HepG2 (cell line): ENCODE measurements around the gene C16orf95. TPM values are rescaled to one million over a fixed set of nuclear protein-coding genes. Genes with fewer than 3 reads are reported as not detected.

Experiments
- AKAP8 ChIP-seq: sonication (generic); formaldehyde crosslinking; IDR thresholded peaks from 2 replicates; pipeline ENCODE4 v1.5.1; 2020; ENCODE audit warnings: mild to moderate bottlenecking, missing genetic modification reagents
- ARID4A ChIP-seq: sonication (generic); formaldehyde crosslinking; IDR thresholded peaks from 2 replicates; pipeline ENCODE4 v1.5.0; 2020; ENCODE audit warnings: mild to moderate bottlenecking, missing genetic modification reagents, borderline replicate concordance
- ERF ChIP-seq: IDR thresholded peaks from 2 replicates; pipeline ENCODE4 v1.6.1; 2018; ENCODE audit warnings: missing biosample characterization, missing genetic modification reagents
- MAF1 ChIP-seq: sonication (generic); formaldehyde crosslinking; IDR thresholded peaks from 2 replicates; pipeline ENCODE4 v1.5.0; 2020; ENCODE audit warnings: missing genetic modification reagents, borderline replicate concordance
- MED13 ChIP-seq: sonication (generic); formaldehyde crosslinking; IDR thresholded peaks from 2 replicates; pipeline ENCODE4 v1.5.0; 2020; ENCODE audit warnings: missing genetic modification reagents
- POLR2A ChIP-seq, 2 experiments: IDR thresholded peaks; 2 replicates each; pipeline ENCODE4 v1.6.1; 2011; ENCODE audit warnings: low read depth in 2 of 2, low read length in 2 of 2, mild to moderate bottlenecking in 1 of 2, moderate library complexity in 1 of 2; ENCODE audit not compliant: insufficient read depth in 1 of 2
- TBX2 ChIP-seq: sonication (generic); formaldehyde crosslinking; IDR thresholded peaks from 2 replicates; pipeline ENCODE4 v1.5.0; 2020; ENCODE audit warnings: missing genetic modification reagents, mild to moderate bottlenecking, borderline replicate concordance
- USF2 ChIP-seq, 2 experiments: sonication (generic) in 1 of 2; formaldehyde crosslinking in 1 of 2; IDR thresholded peaks; 2 replicates each; pipeline versions ENCODE4 v1.5.1 to v1.6.1; 2011 to 2020; ENCODE audit warnings: borderline replicate concordance in 1 of 2, low read depth in 1 of 2, low read length in 1 of 2, mild to moderate bottlenecking in 1 of 2, missing genetic modification reagents in 1 of 2, moderate library complexity in 1 of 2
- ZNF263 ChIP-seq: sonication (generic); formaldehyde crosslinking; IDR thresholded peaks from 2 replicates; pipeline ENCODE4 v1.4.0; 2020; ENCODE audit warnings: missing genetic modification reagents
- ZNF280D ChIP-seq: sonication (generic); formaldehyde crosslinking; IDR thresholded peaks from 2 replicates; pipeline ENCODE4 v1.5.1; 2020; ENCODE audit warnings: mild to moderate bottlenecking, missing genetic modification reagents
- ZNF496 ChIP-seq: sonication (generic); formaldehyde crosslinking; IDR thresholded peaks from 2 replicates; pipeline ENCODE4 v1.8.1; 2023; ENCODE audit warnings: mild to moderate bottlenecking, moderate library complexity, missing genetic modification reagents; ENCODE audit not compliant: insufficient replicate concordance
- ZNF510 ChIP-seq: sonication (generic); formaldehyde crosslinking; IDR thresholded peaks from 2 replicates; pipeline ENCODE4 v1.4.0; 2020; ENCODE audit warnings: low read depth, mild to moderate bottlenecking, missing genetic modification reagents
- ZNF512 ChIP-seq: sonication (generic); formaldehyde crosslinking; IDR thresholded peaks from 2 replicates; pipeline ENCODE4 v1.4.0; 2020; ENCODE audit warnings: mild to moderate bottlenecking, missing genetic modification reagents
- ZNF580 ChIP-seq: IDR thresholded peaks from 2 replicates; pipeline ENCODE4 v1.6.1; 2016; ENCODE audit warnings: low read depth, borderline replicate concordance
- ZNF703 ChIP-seq: sonication (generic); formaldehyde crosslinking; IDR thresholded peaks from 2 replicates; pipeline ENCODE4 v1.5.1; 2020; ENCODE audit warnings: missing genetic modification reagents, mild to moderate bottlenecking, moderate library complexity, borderline replicate concordance
- ZNF772 ChIP-seq: sonication (generic); formaldehyde crosslinking; IDR thresholded peaks from 2 replicates; pipeline ENCODE4 v1.5.0; 2020; ENCODE audit warnings: mild to moderate bottlenecking, missing genetic modification reagents
- ZSCAN9 ChIP-seq: IDR thresholded peaks from 2 replicates; pipeline ENCODE4 v1.6.1; 2016; ENCODE audit warnings: borderline replicate concordance
- polyA plus RNA-seq, 8 experiments: library from polyadenylated mRNA; depleted of rRNA in 3 of 8; stranded (reverse) in 7 of 8; unstranded in 1 of 8; fragments of >200 nt; fragmentation: Illumina TruSeq in 4 of 8; extraction: Trizol in 4 of 8; gene quantifications; 2 replicates each; pipeline versions ENCODE4 v1.2.1 to v1.2.3, GENCODE V29; 2011 to 2016; ENCODE audit warnings: low read depth in 4 of 8, missing spikeins in 1 of 8, mixed read lengths in 1 of 8; ENCODE audit not compliant: insufficient read depth in 1 of 8
- total RNA-seq, 5 experiments: library from RNA; depleted of rRNA; stranded (reverse); fragments of >200 nt; fragmentation: Illumina TruSeq; extraction: Trizol; gene quantifications; 2 replicates each; pipeline ENCODE4 v1.2.3, GENCODE V29; 2016; ENCODE audit warnings: low read depth in 1 of 5

The C16orf95 gene
- total and polyA plus RNA-seq, 2 of the 13 experiments (the other 11 are each of a cell fraction or from before 2014, with no cell fraction given): 2.8 to 8.6 TPM

- TF ChIP-seq ARID4A (CRISPR knock-in tag) (no peak), ZNF263 (CRISPR knock-in tag) (no peak), ZNF280D (no peak), POLR2A (IDR thresholded peaks at IDR 0.05; ENCODE audit: insufficient read depth in 1 of 2, low read depth in 2 of 2, low read length in 2 of 2) (peak in 1 of 2 experiments; percentile 30; a peak in 1 of 4 replicates), ZNF496 (no peak), ZNF703 (CRISPR knock-in tag) (peak; percentile 53; the same call in 1 of the 2 replicates), ZNF772 (no peak), ZSCAN9 (CRISPR knock-in tag) (no peak), ZNF512 (no peak), ZNF510 (CRISPR knock-in tag) (no peak), MED13 (CRISPR knock-in tag) (no peak), AKAP8 (CRISPR knock-in tag) (no peak), TBX2 (no peak), ERF (CRISPR knock-in tag) (no peak), MAF1 (CRISPR knock-in tag) (no peak), USF2 (IDR thresholded peaks at IDR 0.05; ENCODE audit: low read depth, low read length) (no peak), USF2 (CRISPR knock-in tag; IDR thresholded peaks at IDR 0.05; ENCODE audit: borderline replicate concordance) (no peak), ZNF580 (CRISPR knock-in tag) (no peak)
These were observed 35.6 kb upstream of the C16orf95 start (continued) for GRCh38 chr16:87352818-87353217.
